Stimulated activated CD4-positive, alpha-beta T cell treated with anti-CD3 and anti-CD28 coated beads, Interleukin-12 subunit alpha, Interleukin-12 subunit beta, amount 100 ng/mL, for 4 hours (primary cell): ENCODE measurements around the gene COPB1.
"Not testable (repeated sequence)": the region's sequence is repeated elsewhere in the genome, so short reads cannot be mapped to it uniquely, and the experiment has no call there.

Experiments used
- DNase-seq: peaks from one replicate; pipeline ENCODE4 v3.0.0-alpha.2; 2020

Gene COPB1

GRCh38 chr11:14499560-14500180 lies at the start of gene COPB1:
Gene COPB1, minus strand, starts transcription at chr11:14499811. Its CDS starts 883 bp downstream, at chr11:14498928.
- DNase-seq = peak; percentile 86

- no peak for DNase-seq
Observed at GRCh38 chr11:14547440-14547839, 47.8 kb upstream of the COPB1 start.

GRCh38 chr11:14546672-14547071 lies 47.1 kb upstream of the COPB1 start:
- no peak for DNase-seq

- no peak for DNase-seq
Observed at GRCh38 chr11:14544611-14545010, 45.0 kb upstream of the COPB1 start.

DNA sequence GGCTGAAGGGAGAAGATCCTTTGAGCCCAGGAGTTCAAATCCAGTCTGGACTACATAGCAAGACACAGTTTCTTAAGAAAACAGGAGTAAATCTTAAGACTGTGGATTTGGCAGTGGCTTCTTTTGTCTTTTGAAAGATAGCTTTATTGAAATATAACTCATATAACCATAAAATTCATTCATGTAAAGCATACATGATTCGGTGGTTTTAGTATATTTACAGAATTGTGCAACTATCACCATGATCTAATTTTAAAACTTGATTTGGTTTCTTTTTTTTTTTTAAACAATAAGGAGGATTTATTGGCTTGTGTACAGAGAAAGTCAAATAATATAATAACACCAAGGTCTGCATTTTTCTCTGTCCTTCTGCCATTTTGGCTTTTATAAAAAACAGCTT lies 43.6 kb upstream of the COPB1 start:
- DNase-seq = no peak

GRCh38 chr11:14542324-14542723 lies 42.7 kb upstream of the COPB1 start:
- DNase-seq = no peak

DNA sequence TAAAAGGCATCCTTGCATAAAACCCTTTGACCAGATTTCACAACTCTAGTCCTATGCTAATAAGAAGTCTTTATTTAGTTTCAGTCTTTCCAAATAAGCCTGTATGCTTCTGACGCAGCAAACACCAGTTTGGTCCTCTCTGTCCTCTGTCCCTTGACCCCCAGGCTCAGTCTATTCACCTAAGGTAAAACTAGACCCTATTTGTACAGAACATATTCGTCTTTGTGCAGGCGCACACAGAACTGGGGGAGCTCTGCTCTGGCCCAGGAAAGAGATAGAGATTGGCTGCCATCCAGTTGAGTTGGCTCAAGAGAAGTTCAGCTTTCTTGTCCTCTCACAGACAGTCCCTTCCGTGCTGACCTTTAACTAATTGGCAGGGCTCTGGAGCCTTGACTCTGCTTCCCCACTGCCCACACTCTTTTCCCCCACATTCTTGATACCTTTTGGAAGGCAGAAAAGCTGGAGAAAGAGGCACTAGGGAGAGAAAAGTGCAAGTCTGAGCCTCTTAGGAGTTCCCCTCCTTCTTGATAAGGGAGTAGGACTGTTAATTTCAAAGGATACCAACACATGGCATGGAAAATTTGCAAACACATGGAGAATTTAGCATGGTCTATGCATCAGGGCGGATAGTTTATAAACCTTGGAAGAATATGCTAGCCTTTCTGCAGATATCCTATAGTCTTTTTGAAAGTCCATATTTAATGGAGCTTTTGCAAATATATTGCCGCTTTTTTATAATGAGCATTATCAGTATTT lies 41.8 kb upstream of the COPB1 start:
- DNase-seq = no peak

DNA sequence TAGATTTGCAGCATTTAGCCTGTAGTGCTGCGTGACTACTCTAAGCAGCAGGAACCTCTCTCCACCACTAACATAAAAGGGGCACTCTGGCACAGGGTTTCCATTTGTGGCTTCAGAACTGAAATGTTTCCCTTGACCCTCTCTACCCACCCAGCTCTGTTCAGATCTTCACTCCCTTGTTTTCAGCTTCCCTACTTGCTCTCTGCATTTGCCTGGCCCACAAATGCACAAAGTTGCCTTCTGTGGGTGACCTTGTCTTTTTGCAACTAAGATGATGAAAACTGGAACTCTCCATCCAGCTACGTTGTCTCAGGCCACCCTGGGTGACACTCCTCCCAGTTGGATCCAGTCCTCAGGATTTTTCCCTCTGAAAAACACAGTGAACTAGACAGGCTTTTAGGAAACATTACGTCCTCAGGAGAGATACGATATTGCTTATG lies 40.4 kb upstream of the COPB1 start:
- no peak for DNase-seq

- no peak for DNase-seq
Observed at GRCh38 chr11:14538926-14539554, 39.4 kb upstream of the COPB1 start.

DNA sequence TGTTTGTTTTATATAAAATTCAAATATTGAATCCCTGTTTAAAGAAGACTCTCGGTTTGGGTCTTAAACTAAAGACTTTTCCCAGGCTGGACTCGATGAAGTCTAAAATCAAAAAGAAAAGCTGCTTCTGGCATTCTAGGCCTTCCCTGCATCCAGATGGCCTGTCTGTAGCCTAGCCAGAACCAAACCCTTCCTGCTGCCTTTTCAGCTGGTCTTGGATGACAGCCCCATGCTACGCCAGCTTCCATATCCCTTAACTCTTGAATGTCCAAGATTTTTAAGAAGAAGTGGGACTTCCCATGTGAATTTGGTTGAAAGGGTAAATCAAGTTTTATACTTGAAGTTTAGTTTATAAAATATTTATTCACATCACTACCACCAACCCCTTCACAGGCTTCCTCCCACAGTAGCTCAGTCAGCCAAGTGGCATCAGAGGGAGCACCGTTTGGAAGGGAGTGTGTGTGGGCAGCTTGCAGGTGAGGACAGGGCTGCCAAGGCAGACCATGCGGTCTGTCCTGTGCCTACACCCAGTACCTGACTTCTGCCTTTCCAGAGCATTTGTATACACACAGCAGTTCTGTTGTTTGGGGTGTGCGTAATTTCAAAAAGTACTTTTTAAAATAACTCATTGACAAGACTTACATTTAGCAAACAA lies 38.8 kb upstream of the COPB1 start:
- DNase-seq = no peak

DNA sequence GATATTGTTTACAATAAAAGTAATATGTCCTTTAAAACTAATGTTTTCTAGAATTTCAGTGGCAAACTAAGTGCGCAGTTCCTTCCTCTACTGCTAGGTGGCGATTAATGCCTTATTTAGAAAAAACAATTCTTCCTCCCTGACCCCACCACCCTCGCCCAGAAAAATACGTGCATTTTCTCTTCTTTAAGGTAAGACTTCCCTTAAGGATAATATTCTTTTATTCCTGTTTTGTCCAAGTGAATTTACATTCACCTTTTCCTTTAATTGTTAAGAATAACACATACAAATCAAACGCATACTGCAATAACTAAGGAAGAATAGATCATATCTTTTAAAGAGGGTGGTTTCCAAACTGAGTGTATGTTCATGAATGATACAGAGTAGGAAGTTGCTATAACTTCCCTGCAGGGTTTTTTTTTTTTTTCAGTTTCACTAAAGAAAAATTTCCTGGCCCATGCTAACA lies 37.6 kb upstream of the COPB1 start:
- DNase-seq = peak; percentile 20

DNA sequence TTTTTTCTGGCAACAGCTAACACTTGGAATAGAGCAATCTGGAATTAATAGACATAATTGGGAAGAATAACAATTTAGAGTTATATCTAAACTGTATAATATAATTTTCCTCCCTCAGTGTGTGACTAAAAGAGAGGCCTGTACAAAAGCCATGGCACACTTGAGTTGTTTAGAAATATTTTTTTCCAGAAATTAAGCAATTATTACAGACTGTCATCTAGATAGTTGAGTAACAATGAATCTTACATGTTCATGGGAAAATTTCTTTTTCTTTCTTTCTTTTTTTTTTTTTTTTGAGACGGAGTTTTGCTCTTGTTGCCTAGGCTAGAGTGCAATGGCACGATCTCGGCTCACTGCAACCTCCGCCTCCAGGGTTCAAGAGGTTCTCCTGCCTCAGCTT lies 35.6 kb upstream of the COPB1 start:
- not testable (repeated sequence) for DNase-seq

GRCh38 chr11:14529951-14530350 lies 30.3 kb upstream of the COPB1 start:
- DNase-seq = no peak

DNA sequence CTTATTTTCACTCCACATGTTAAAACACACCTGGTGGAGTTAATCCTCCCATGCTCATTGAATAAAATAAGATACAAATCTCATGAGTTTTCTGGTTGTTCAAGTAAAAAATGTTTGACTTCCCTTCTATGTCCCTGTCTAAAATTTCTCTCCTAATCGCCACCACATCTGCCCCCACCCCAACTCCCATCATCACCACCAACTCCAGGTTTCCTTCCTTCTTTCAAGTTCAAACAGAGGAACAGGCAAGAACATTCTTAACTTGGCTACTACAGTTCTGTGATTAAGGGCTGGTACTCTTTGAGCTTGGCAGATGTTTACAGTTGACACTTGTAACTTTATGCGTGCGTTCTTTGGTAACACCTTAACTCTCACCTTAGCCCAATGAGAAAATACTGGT lies 29.7 kb upstream of the COPB1 start:
- no peak for DNase-seq

- no peak for DNase-seq
Observed at GRCh38 chr11:14522801-14523200, 23.2 kb upstream of the COPB1 start.

- DNase-seq = no peak
Observed at GRCh38 chr11:14522245-14522644, 22.6 kb upstream of the COPB1 start.

DNA sequence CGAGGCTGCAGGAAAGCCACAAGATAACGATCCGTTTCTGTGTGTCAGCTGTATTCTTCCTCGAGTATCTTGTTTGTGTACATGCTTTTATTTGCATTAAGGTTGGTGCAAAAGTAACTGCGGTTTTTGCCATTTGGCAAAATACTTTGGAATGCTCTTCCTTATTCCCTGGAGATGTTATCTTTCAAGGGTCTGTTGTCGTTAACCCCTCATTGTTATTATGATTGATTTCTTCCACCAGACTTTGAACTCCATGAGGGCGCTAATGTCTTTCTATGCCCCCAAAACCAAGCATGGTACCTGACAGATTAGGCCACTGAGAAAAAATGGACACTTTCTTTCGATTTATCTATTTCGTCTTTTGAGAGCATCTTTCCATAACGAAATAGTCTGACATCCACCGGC lies 21.1 kb upstream of the COPB1 start:
- no peak for DNase-seq

GRCh38 chr11:14519917-14520746 lies 20.5 kb upstream of the COPB1 start, which contains the start of gene PSMA1:
Gene PSMA1, minus strand, starts transcription at chr11:14520386. Its CDS starts 87 bp downstream, at chr11:14520299.
- DNase-seq = peak; percentile 89

- DNase-seq = no peak
Observed at GRCh38 chr11:14519597-14519916, 19.9 kb upstream of the COPB1 start.

DNA sequence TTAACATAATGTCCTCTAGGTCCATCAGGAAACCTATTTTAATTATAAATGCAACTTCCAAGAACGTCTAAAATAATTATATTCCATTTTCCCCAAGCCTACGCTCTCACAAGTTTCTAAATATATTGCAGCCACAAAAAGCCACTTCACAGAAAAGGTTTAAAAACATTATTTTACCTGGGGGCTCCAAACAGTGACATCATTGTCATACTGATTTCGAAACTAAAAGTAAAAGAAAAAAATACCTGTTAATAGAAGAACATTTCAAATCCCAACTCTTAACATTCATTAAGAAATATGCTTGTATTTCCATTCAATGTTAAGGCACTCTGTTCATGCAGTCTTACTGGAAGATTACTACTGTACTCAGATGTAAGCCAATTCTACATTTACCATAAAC lies 19.2 kb upstream of the COPB1 start:
- DNase-seq = no peak

- no peak for DNase-seq
Observed at GRCh38 chr11:14513800-14514199, 14.2 kb upstream of the COPB1 start.

DNA sequence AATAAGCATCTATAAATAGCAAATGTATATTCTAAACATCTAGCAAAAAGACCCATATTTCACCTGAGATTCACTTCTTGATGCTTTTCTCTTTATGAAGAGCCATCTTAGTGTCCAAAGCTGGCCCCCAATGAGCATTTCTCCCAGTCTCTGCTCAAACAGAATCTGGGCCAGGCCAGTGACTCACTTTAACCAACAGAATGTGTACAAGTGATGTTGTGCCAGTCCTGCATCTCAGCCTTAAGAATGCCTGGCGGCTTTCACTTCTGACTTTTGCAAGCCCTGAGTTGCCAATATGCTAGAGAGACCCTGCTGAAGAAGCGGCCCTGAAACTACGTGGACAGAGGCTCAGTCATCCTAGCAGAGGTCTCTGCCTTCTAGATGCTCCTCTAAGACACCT lies 6.9 kb upstream of the COPB1 start:
- no peak for DNase-seq

GRCh38 chr11:14503023-14503422 lies 3.4 kb upstream of the COPB1 start:
- DNase-seq = no peak
